Measurements from ENCODE around the gene NAGLU.
"Not testable (repeated sequence)": the region's sequence is repeated elsewhere in the genome, so short reads cannot be mapped to it uniquely, and the experiment has no call there.

The NAGLU gene

DNA sequence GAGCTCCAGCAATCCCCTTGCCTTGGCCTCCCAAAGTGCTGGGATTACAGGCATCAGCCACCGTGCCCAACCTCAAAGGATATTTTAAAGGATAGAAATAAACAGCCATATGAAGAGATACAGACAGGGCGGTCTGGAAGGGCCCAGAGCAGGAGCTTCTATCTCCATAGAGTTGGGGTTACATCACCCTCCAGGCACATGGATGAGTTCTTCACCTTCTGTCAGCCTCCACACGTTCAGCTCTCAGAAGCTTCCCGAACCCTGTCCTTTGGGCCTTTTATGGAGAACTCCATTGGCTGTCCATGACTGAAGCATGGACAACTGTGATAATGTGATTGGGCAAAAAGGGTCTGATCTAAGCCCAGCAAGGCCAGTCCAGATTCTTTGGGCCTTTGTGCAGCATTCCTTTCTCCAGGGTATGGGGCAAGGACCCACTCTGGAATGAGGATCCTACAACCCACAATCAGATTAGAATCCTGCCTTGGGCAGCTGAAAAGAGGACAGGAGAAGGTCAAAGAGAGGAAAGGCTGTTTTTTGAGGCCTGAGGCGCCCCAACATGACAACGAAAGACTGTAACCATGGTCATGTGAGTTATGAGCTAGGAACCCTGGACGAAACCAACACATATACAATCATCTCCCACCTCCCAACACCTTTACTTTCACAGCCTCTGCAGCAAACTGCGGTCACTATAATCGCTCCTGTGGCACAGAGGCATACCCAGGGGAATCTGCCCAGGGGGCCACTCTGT is 9.9 kb downstream of the NAGLU start:
- DNase-seq (ENCODE audit: low read depth) = not testable (repeated sequence)

- no peak for DNase-seq (ENCODE audit: low read depth)
Observed at GRCh38 chr17:42547001-42547461, 11.0 kb downstream of the NAGLU start.

DNA sequence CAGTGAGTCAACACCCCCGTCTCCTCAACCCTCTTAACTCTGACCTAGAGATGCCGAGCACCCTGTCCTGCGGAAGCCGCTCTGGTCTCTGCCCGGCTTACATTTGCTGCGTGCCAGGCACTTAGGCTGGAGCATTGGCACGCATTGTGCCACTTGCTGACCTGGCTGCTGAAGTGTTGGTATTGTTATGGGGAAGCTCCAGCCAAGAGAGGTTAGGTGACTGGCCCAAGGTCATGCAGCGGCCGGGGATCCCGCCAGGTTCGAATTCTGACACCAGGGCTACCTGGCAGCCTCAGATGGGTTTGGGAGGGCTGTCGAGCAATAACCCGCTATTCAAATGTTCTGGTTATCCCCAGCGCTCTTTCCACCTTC is 11.6 kb downstream of the NAGLU start:
- DNase-seq (ENCODE audit: low read depth) = no peak

- DNase-seq (ENCODE audit: low read depth) = peak; percentile 63
Observed at GRCh38 chr17:42548070-42548837, 12.2 kb downstream of the NAGLU start.

- DNase-seq (ENCODE audit: low read depth) = no peak
Observed at GRCh38 chr17:42548993-42549755, 13.1 kb downstream of the NAGLU start.

DNA sequence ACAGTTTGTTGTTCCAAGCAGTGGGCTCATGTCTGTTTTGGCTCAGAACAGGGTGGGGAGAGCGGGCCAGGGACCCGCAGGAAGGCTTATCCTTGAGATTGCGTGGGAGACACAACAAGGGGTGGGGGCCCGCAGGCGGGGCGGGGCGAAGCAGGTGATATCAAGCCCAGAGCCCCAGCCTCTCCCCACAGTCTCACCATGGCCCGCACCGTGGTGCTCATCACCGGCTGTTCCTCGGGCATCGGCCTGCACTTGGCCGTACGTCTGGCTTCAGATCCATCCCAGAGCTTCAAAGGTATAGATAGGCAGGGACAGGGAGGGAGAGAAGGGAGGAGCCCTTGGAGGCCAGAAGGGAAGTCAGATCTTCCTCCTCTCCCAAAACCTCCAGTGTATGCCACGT is 16.7 kb downstream of the NAGLU start, which contains the start of gene HSD17B1:
Gene HSD17B1, plus strand, starts transcription at position 188 of the 400 bp plus-strand sequence. Its CDS starts 11 bp downstream, at position 199.
- DNase-seq (ENCODE audit: low read depth) = not testable (repeated sequence)

- no peak for DNase-seq (ENCODE audit: low read depth)
Observed at GRCh38 chr17:42553161-42553818, 17.2 kb downstream of the NAGLU start.

DNA sequence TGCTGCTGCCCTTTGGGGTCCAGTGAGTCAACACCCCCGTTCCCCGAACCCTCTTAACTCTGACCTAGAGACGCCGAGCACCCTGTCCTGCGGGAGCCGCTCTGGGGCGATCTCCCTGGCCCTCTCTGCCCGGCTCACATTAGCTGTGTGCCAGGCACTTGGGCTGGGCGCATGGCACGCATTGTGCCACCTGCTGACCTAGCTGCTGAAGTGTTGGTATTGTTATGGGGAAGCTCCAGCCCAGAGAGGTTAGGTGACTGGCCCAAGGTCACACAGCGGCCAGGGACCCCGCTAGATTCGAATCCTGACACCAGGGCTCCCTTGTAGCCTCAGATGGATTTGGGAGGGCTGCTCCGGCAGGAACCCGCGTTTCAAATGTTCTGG is 17.8 kb downstream of the NAGLU start:
- DNase-seq (ENCODE audit: low read depth) = no peak

- DNase-seq (ENCODE audit: low read depth) = peak; percentile 56
Observed at GRCh38 chr17:42554250-42555121, 18.4 kb downstream of the NAGLU start.

- no peak for DNase-seq (ENCODE audit: low read depth)
Observed at GRCh38 chr17:42555122-42555622, 19.1 kb downstream of the NAGLU start.

DNA sequence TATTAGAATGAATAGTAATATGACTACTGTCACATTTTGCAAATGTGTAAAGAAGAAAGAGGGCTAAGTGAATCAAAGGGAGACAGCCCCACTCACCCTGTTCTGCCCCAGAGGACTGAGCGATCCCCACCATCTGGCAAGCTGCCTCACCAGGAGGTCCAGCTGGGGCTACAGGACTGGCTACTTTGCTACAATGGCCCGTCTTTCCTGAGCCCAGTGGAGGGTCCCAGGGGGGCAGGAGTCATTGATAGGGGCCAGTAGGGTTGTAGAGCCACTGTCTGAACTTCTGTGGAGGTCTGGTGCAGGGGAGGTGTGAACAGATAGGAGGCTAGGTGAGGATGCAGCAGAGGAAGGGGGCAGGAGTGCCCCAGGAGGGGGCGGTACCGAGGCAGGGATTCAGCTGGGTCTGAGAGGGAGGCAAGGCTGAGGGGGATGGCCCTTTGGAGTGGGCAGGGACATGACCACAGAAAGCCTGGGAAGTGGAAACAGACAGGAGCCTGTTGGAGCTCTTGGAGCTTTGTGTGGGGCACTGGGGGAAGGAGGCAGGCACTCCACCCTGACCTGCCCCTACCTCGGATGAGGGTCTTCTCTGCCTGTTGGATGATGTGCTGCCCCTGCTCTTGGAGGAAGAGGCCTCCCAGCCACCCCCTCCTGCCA is 20.0 kb downstream of the NAGLU start:
- not testable (repeated sequence) for DNase-seq (ENCODE audit: low read depth)

GRCh38 chr17:42559075-42559474 is 23.0 kb downstream of the NAGLU start:
- DNase-seq (ENCODE audit: low read depth) = no peak

DNA sequence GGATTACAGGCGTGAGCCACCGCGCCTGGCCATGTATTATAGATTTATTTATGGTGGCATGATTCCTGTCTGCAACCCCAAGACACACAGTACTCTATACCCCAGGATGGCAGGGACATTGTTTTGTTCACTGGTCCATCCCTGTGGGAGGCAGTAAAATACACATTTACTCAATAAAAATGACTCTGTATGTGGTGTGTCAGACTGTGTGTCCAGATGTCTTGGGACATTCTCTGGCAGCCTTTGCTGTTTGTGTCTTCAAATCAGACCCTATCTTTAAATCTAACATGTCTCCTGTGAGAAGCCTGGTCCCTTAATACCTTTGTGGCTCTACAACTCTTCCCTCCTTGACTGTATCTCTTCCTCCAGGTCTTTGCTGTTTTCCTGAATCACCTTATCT is 24.2 kb downstream of the NAGLU start:
- no peak for DNase-seq (ENCODE audit: low read depth)

DNA sequence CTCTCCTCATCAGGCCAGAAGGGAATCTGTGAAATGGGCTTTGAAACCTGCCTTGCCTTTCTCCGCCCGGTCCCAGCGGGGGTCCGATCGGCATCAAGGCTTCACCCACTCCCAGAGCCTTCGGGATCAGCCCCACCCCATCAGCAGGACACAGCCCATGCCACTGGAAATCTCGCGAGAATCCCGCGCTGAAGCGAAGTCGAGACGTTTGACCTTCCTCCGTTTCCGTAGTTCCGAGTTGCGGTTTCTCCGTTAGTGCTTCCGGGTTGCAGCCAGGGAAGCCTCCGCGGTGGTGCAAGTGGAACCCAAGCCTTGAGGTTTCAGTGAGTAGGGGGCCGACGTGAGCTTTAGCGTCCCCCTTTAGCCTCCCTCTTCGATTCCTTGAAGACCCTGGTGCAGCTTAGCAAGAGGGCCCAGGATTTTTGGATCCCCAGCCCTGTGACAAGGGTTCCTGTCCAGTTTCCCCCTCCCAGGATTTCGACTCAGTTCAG is 25.9 kb downstream of the NAGLU start, which contains the start of gene COASY:
Gene COASY, plus strand, starts transcription at position 252 of the 491 bp plus-strand sequence. CDS start 475 bp downstream, outside the sequence.
- peak; percentile 81 for DNase-seq (ENCODE audit: low read depth)

GRCh38 chr17:42562388-42563142 is 26.5 kb downstream of the NAGLU start:
- no peak for DNase-seq (ENCODE audit: low read depth)

DNA sequence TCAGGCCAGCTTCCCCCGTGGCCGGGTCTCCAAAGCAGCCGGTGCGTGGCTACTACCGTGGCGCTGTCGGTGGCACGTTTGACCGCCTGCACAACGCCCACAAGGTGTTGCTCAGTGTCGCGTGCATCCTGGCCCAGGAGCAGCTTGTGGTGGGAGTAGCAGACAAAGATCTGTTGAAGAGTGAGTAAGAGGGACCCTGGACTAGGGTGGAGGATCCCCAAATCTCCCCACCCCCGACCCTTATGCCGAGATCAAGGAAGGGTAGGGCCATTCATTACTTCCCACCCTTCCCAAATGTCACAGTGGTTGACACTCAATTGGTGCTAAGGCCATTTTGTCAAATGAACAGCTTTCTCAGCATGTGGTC is 27.1 kb downstream of the NAGLU start:
- no peak for DNase-seq (ENCODE audit: low read depth)

DNA sequence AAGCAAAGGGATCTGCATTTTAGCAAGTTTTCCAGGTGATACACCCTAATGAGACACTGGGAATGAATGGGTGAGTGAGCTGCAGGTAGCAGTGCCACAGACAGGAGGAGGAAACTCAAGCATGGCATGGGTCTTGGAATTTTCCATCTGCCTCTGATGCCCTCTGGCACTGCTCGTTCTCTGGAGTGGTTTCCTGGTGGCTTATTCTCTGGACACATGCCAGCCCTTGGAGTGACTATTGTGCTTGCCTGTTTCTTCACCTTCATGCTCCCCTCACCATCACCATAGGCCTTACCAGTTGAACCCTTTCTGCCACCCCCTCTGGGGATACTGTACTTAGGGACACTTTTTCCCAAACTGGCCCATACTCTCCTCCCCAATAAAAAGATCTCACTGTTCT is 27.5 kb downstream of the NAGLU start:
- no peak for DNase-seq (ENCODE audit: low read depth)

DNA sequence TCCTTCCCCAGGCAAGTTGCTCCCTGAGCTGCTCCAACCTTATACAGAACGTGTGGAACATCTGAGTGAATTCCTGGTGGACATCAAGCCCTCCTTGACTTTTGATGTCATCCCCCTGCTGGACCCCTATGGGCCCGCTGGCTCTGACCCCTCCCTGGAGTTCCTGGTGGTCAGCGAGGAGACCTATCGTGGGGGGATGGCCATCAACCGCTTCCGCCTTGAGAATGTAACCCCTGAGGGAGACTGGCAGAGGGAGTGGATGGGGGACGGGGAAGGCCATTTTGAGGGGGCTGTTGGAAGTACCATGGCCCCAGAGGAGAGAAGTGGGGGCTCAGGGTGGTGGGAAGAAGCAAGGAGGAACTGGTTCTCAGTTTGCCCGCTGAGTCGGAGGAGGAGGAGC is 27.9 kb downstream of the NAGLU start:
- DNase-seq (ENCODE audit: low read depth) = no peak

DNA sequence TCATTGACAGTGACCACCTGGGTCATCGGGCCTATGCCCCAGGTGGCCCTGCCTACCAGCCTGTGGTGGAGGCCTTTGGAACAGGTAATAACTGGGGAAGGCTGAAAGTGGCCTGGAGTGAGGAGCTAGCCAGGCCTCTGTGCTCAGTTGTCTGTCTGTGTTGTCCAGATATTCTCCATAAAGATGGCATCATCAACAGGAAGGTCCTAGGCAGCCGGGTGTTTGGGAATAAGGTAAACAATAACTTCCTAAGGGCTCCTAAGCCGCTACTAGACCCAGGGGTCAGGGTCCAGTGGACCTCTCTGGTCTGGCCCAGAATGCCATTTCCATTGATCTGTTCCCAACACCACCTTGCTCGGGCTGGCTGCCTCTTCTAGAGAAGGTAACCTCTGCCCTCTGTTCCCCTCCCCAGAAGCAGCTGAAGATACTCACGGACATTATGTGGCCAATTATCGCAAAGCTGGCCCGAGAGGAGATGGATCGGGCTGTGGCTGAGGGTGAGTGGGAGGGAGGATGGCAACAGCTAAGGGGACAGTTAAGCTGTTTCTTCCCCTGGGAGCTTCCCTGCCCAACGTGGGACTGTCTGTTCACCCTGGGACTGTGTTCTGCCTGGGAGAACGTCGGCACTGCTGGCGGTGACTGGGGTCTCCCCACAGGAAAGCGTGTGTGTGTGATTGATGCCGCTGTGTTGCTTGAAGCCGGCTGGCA is 28.9 kb downstream of the NAGLU start:
- DNase-seq (ENCODE audit: low read depth) = no peak
